Neutrophil (primary cell): ENCODE data around the gene RDH11.

Experiments
- H3K27ac ChIP-seq: fragments of 200-600 bp; sonication (generic); 2 replicates; pipeline ENCODE4 v1.5.1; 2016; ENCODE audit warnings: mild to moderate bottlenecking, moderate library complexity
- H3K27me3 ChIP-seq: fragments of 200-600 bp; sonication (generic); 2 replicates; pipeline ENCODE4 v1.6.0; 2016; ENCODE audit warnings: mild to moderate bottlenecking
- H3K36me3 ChIP-seq: fragments of 200-600 bp; sonication (generic); 2 replicates; pipeline ENCODE4 v1.5.1; 2017
- H3K4me1 ChIP-seq, 2 experiments: fragments of 200-600 bp in 1 of 2; sonication (generic) in 1 of 2; 1 replicate in 1 of 2; 2 replicates in 1 of 2; pipeline versions ENCODE4 v1.5.1 to v1.6.1; 2013 to 2016; ENCODE audit warnings: low read depth in 1 of 2, low read length in 1 of 2, mild to moderate bottlenecking in 1 of 2, moderate library complexity in 1 of 2; ENCODE audit not compliant: control insufficient read depth in 1 of 2, insufficient read depth in 1 of 2
- H3K4me3 ChIP-seq, 2 experiments: fragments of 200-600 bp in 1 of 2; sonication (generic) in 1 of 2; 1 replicate in 1 of 2; 2 replicates in 1 of 2; pipeline ENCODE4 v1.5.1; 2013 to 2016; ENCODE audit warnings: low read depth in 1 of 2, low read length in 1 of 2, mild to moderate bottlenecking in 1 of 2, moderate library complexity in 1 of 2
- H3K9me3 ChIP-seq: fragments of 200-600 bp; sonication (generic); 2 replicates; pipeline ENCODE4 v1.5.1; 2016
- CTCF ChIP-seq: fragments of 200-600 bp; sonication (generic); IDR thresholded peaks from 2 replicates; pipeline ENCODE4 v1.5.1; 2016; ENCODE audit warnings: antibody characterized with exemption

Gene RDH11

GRCh38 chr14:67630186-67630585 lies 65.4 kb downstream of the RDH11 start:
- Histone ChIP-seq H3K36me3 (no peaks in the 10 kb centered on the region), H3K4me3 (no peak overlapping the region), H3K9me3 (no peaks in the 10 kb centered on the region), H3K4me1 (no peaks in the 10 kb centered on the region), H3K27ac (no peak overlapping the region), H3K27me3 (peaks cover 4% of the 10 kb centered on the region)
- no peak for TF ChIP-seq CTCF

- no peaks in the 10 kb centered on the region for H3K4me1 ChIP-seq
- H3K27ac ChIP-seq, result no peak overlapping the region
- no peaks in the 10 kb centered on the region for H3K36me3 ChIP-seq
- no peak for TF ChIP-seq CTCF
- no peaks in the 10 kb centered on the region for H3K9me3 ChIP-seq
- peaks cover 13% of the 10 kb centered on the region for H3K27me3 ChIP-seq
- H3K4me3 ChIP-seq, result no peak overlapping the region
Observed at GRCh38 chr14:67627519-67627918, 68.0 kb downstream of the RDH11 start.
